ENCODE data around the gene NOS1AP. TPM values are rescaled to one million over a fixed set of nuclear protein-coding genes. Genes with fewer than 3 reads are reported as not detected.

Gene NOS1AP
- total and polyA plus RNA-seq, 9 of the 15 experiments (the other 6 are each of a cell fraction or from before 2014, with no cell fraction given), result 0.07 to 1.5 (median 0.22) TPM

DNA sequence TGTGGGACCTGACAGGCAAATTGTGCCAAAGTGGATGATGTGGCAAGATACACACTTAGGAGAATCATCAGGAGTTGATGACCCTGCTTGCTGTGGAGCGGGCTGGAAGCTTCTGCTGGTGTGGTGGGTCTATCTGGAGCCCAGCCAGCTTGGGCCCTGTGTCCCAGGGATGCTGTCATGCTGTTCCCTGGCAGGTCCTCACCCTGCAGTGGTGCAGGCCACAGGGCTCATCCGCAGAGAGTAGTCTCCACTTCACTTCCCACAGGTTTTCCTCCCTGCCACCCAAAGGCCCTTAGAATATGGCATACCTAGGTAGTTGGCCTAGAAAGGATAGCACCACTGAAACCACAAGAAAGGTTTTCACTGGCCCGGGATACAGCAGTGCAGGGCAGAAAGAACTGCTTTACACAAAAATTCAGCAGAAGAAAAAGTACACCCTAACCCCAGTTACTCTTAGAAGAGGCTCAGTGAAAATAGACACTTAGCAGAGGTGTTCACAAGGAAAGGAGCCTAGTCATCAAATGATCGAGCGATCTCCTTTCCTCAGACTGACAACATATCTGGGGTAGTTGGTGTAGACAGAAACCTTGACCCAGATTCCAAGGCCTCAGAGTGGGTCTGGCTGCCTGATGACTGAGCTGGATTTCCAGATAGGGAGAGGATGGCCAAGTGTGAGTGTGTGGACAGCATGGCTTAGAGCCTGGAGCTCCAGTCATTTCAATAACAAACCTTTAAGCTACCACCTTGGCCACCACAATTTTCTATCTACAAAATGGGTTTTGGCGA lies 310.8 kb downstream of the NOS1AP start:
- peak overlapping the region; percentile 56 for H2AFZ ChIP-seq (ENCODE audit: low read depth, low read length)
- H3K9me3 ChIP-seq (replicated peaks; ENCODE audit: control insufficient read depth, insufficient read depth, low read depth, low read length), result no peaks in the 10 kb centered on the region
- peaks cover 2% of the 10 kb centered on the region for H3K9me1 ChIP-seq (ENCODE audit: control insufficient read depth, insufficient read depth, low read length)
- peak; percentile 43 to 80 (median 62) for DNase-seq (ENCODE audit: extremely low read depth in 1 of 4, low spot score in 3 of 4)
- H3K27ac ChIP-seq (ENCODE audit: extremely low read depth, low read depth, low read length), result peak overlapping the region; percentile 43
- H3K4me1 ChIP-seq (replicated peaks in 1 of 2; ENCODE audit: control insufficient read depth in 2 of 2, insufficient read depth in 2 of 2, low read length in 2 of 2), result peaks cover 38 to 61% of the 10 kb centered on the region in 2 experiments; a peak in 4 of 5 replicates
- in situ Hi-C loops (cut with MboI), result no loop called here
- H3K36me3 ChIP-seq (ENCODE audit: control insufficient read depth, insufficient read depth, low read length), result no peaks in the 10 kb centered on the region; the same call in 2 of the 3 replicates
- intact Hi-C loops (cut with micrococcal nuclease), result no loop called here
- H3K9ac ChIP-seq (ENCODE audit: insufficient read depth in 1 of 2, low read depth in 2 of 2, low read length in 2 of 2), result peak overlapping the region; percentile 11 to 20; a peak in 1 of 4 replicates
- BruUV-seq (replicated peaks), result no TSS peak
- peak overlapping the region; percentile 11; the same call in 1 of the 2 replicates for H3K4me2 ChIP-seq (ENCODE audit: insufficient read depth, low read length)
- peak; percentile 66 for ATAC-seq
- no peak overlapping the region for H3K4me3 ChIP-seq
- peak; percentile 87 for FAIRE-seq
- peaks cover 4% of the 10 kb centered on the region; the same call in 2 of the 3 replicates for H3K79me2 ChIP-seq (ENCODE audit: control insufficient read depth, insufficient read depth, low read length)
- POLR2A ChIA-PET, result interaction anchor here (0.9 to 1.9 kb wide), 6 partner anchors 9 to 186 kb away, joined by 3 to 10 read pairs (median 3); no protein-coding TSS in a partner anchor
- CTCF ChIA-PET (ENCODE audit: low intra/inter-chr PET ratio), result no interaction called here
- no peaks in the 10 kb centered on the region for H3K27me3 ChIP-seq (ENCODE audit: control insufficient read depth in 2 of 2, insufficient read depth in 2 of 2, low read length in 2 of 2)
- 46% methylated on average over 6 of the region's 6 CpGs for WGBS (ENCODE audit: insufficient coverage, low coverage, missing lambda C conversion rate)
- no peaks in the 10 kb centered on the region for H4K20me1 ChIP-seq (replicated peaks; ENCODE audit: control insufficient read depth, insufficient read depth, low read length)
- no peak for TF ChIP-seq RFX1 (IDR thresholded peaks at IDR 0.05)
- peak; percentile 88 for TF ChIP-seq C11orf30 (IDR thresholded peaks at IDR 0.05; ENCODE audit: low read depth)
- TF ChIP-seq, protein P1, sequence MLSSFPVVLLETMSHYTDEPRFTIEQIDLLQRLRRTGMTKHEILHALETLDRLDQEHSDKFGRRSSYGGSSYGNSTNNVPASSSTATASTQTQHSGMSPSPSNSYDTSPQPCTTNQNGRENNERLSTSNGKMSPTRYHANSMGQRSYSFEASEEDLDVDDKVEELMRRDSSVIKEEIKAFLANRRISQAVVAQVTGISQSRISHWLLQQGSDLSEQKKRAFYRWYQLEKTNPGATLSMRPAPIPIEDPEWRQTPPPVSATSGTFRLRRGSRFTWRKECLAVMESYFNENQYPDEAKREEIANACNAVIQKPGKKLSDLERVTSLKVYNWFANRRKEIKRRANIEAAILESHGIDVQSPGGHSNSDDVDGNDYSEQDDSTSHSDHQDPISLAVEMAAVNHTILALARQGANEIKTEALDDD (IDR thresholded peaks at IDR 0.05), result peak; percentile 42; the same call in 1 of the 2 replicates
- TF ChIP-seq EHMT2 (IDR thresholded peaks at IDR 0.05), result peak; percentile 63; the same call in 1 of the 2 replicates
- peak; percentile 89 for TF ChIP-seq NFE2 (IDR thresholded peaks at IDR 0.05; ENCODE audit: low read depth)
- peak; percentile 51; the same call in 1 of the 2 replicates for TF ChIP-seq SMARCA4 (IDR thresholded peaks at IDR 0.05)
- 0 out of 2 replicates have a peak, but pooled peaks have one; percentile 29 for TF ChIP-seq CXXC5 (CRISPR knock-in tag; IDR thresholded peaks at IDR 0.05)
- TF ChIP-seq L3MBTL2 (IDR thresholded peaks at IDR 0.05), result peak; percentile 56; the same call in 1 of the 2 replicates
- no peak for TF ChIP-seq FOSL1 (tag; conservative IDR thresholded peaks at IDR 0.05)
- TF ChIP-seq GATAD2A (IDR thresholded peaks at IDR 0.05), result 0 out of 2 replicates have a peak, but pooled peaks have one; percentile 47
- TF ChIP-seq GATA2 (CRISPR knock-in tag; IDR thresholded peaks at IDR 0.05), result peak; percentile 65
- TF ChIP-seq MAFG (tag; conservative IDR thresholded peaks at IDR 0.05), result peak; percentile 80
- TF ChIP-seq MAFF (IDR thresholded peaks at IDR 0.05; ENCODE audit: low read length), result peak; percentile 76
- TF ChIP-seq, protein P2, sequence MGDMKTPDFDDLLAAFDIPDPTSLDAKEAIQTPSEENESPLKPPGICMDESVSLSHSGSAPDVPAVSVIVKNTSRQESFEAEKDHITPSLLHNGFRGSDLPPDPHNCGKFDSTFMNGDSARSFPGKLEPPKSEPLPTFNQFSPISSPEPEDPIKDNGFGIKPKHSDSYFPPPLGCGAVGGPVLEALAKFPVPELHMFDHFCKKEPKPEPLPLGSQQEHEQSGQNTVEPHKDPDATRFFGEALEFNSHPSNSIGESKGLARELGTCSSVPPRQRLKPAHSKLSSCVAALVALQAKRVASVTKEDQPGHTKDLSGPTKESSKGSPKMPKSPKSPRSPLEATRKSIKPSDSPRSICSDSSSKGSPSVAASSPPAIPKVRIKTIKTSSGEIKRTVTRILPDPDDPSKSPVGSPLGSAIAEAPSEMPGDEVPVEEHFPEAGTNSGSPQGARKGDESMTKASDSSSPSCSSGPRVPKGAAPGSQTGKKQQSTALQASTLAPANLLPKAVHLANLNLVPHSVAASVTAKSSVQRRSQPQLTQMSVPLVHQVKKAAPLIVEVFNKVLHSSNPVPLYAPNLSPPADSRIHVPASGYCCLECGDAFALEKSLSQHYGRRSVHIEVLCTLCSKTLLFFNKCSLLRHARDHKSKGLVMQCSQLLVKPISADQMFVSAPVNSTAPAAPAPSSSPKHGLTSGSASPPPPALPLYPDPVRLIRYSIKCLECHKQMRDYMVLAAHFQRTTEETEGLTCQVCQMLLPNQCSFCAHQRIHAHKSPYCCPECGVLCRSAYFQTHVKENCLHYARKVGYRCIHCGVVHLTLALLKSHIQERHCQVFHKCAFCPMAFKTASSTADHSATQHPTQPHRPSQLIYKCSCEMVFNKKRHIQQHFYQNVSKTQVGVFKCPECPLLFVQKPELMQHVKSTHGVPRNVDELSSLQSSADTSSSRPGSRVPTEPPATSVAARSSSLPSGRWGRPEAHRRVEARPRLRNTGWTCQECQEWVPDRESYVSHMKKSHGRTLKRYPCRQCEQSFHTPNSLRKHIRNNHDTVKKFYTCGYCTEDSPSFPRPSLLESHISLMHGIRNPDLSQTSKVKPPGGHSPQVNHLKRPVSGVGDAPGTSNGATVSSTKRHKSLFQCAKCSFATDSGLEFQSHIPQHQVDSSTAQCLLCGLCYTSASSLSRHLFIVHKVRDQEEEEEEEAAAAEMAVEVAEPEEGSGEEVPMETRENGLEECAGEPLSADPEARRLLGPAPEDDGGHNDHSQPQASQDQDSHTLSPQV (IDR thresholded peaks at IDR 0.05), result peak; percentile 81
- TF ChIP-seq MAFK (IDR thresholded peaks at IDR 0.05; ENCODE audit: low read length), result peak; percentile 72
- peak in 1 of 2 experiments; percentile 56; a peak in 2 of 4 replicates for TF ChIP-seq TBL1XR1 (IDR thresholded peaks at IDR 0.05; ENCODE audit: low read length in 2 of 2)
- TF ChIP-seq NFIC (IDR thresholded peaks at IDR 0.05), result peak; percentile 39
- peak; percentile 57 for TF ChIP-seq TCF3 (CRISPR knock-in tag; IDR thresholded peaks at IDR 0.05)
- peak; percentile 86 for TF ChIP-seq SMAD4 (CRISPR knock-in tag; conservative IDR thresholded peaks at IDR 0.05)
